Mammary epithelial cell (primary cell): ENCODE measurements around the gene KRTAP4-7.
"Not testable (repeated sequence)": the region's sequence is repeated elsewhere in the genome, so short reads cannot be mapped to it uniquely, and the experiment has no call there.

ENCODE experiments used
- CTCF ChIP-seq, 2 donors: IDR thresholded peaks in 1 of 2; conservative IDR thresholded peaks in 1 of 2; 2 replicates each; pipeline ENCODE4 v1.5.1; 2011 to 2012; ENCODE audit warnings: inconsistent platforms in 2 of 2, low read length in 2 of 2, mild to moderate bottlenecking in 2 of 2, control low read depth in 1 of 2, low read depth in 1 of 2; ENCODE audit not compliant: insufficient read depth in 1 of 2; ENCODE audit errors: extremely low read depth in 1 of 2
- EZH2 ChIP-seq: IDR thresholded peaks from 2 replicates; pipeline ENCODE4 v1.6.1; 2012; ENCODE audit warnings: low read length, inconsistent platforms, borderline replicate concordance

- TF ChIP-seq CTCF (conservative IDR thresholded peaks at IDR 0.05 in 1 of 2, IDR thresholded peaks at IDR 0.05 in 1 of 2; ENCODE audit: extremely low read depth in 1 of 2, insufficient read depth in 1 of 2, low read depth in 1 of 2, low read length in 2 of 2); EZH2: not testable (repeated sequence)
These were observed 523 bp upstream of the KRTAP4-7 start for GRCh38 chr17:41083427-41083826.
